Measurements from ENCODE around the gene ST3GAL4. TPM values are rescaled to one million over a fixed set of nuclear protein-coding genes. Genes with fewer than 3 reads are reported as not detected.

ST3GAL4 gene
- total RNA-seq, 2 donors from 2014 or later: 29.2 to 192 TPM

DNA sequence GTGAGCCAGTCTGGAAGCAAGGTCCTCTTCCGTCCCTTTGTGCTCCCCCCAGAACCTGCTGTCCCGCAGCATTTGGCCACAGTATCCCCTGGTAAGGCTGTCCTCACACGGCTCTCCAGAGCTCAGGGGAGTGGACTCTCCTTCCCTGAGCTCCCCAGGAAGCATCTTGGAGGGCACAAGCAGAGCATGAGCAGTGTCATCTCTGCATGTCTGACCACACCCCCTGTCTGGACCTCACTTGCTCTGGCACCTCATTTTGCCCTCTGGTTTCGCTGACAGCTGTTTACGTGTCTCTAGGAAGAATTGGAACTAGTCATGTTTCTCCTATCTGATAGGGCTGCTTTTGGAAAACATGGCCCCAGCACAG is 36.1 kb upstream of the ST3GAL4 start:
- TF ChIP-seq POLR2A (IDR thresholded peaks at IDR 0.05) (no peak), POLR2AphosphoS5 (IDR thresholded peaks at IDR 0.05) (no peak)
- TF ChIP-seq, protein P1, sequence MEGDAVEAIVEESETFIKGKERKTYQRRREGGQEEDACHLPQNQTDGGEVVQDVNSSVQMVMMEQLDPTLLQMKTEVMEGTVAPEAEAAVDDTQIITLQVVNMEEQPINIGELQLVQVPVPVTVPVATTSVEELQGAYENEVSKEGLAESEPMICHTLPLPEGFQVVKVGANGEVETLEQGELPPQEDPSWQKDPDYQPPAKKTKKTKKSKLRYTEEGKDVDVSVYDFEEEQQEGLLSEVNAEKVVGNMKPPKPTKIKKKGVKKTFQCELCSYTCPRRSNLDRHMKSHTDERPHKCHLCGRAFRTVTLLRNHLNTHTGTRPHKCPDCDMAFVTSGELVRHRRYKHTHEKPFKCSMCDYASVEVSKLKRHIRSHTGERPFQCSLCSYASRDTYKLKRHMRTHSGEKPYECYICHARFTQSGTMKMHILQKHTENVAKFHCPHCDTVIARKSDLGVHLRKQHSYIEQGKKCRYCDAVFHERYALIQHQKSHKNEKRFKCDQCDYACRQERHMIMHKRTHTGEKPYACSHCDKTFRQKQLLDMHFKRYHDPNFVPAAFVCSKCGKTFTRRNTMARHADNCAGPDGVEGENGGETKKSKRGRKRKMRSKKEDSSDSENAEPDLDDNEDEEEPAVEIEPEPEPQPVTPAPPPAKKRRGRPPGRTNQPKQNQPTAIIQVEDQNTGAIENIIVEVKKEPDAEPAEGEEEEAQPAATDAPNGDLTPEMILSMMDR (IDR thresholded peaks at IDR 0.05): no peak
- Histone ChIP-seq H3K36me3 (no peaks in the 10 kb centered on the region), H3K9me3 (no peaks in the 10 kb centered on the region), H3K4me3 (no peak overlapping the region), H3K27me3 (replicated peaks; ENCODE audit: insufficient read depth) (no peaks in the 10 kb centered on the region), H3K27ac (peak overlapping the region; percentile 4 to 62), H3K4me1 (replicated peaks) (no peaks in the 10 kb centered on the region)
- WGBS: 63% methylated on average over 5 of the region's 5 CpGs
- intact Hi-C loops (cut with DNase I): loop anchor here (5.0 to 10.0 kb wide), 3 partner anchors 38 to 665 kb away; partner anchors contain the start of gene ST3GAL4
- no peak for DNase-seq (ENCODE audit: low spot score)

DNA sequence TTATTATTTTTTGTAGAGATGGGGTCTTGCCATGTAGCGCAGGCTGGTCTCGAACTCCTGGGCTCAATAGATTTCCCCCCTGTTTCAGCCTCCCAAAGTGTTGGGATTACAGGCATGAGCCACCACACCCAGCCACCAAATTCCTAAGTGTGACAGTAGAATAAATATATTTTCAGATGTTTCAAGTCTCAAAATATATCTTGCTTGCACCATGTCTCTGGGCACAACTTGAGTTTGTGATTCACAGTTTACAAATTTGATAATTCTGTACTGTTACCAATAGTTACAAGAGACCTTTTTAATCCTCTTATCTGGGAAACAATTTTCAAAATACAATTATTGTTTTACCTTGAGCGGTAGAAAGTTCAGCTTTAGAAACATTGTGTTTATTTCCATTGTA is 32.5 kb upstream of the ST3GAL4 start:
- Histone ChIP-seq H3K27ac (no peak overlapping the region), H3K4me3 (no peak overlapping the region), H3K4me1 (replicated peaks) (no peaks in the 10 kb centered on the region), H3K9me3 (no peaks in the 10 kb centered on the region), H3K36me3 (no peaks in the 10 kb centered on the region), H3K27me3 (replicated peaks; ENCODE audit: insufficient read depth) (no peaks in the 10 kb centered on the region)
- TF ChIP-seq POLR2A (IDR thresholded peaks at IDR 0.05) (no peak), POLR2AphosphoS5 (IDR thresholded peaks at IDR 0.05) (no peak)
- TF ChIP-seq, protein P1 (IDR thresholded peaks at IDR 0.05): no peak
- DNase-seq (ENCODE audit: low spot score): no peak
- intact Hi-C loops (cut with DNase I): no loop called here
- 93% methylated on average over 3 of the region's 3 CpGs for WGBS

GRCh38 chr11:126327281-126328000 is 28.0 kb upstream of the ST3GAL4 start:
- no peak overlapping the region for H3K27ac ChIP-seq
- 50% methylated on average over 17 of the region's 17 CpGs for whole genome bisulfite sequencing
- H3K9me3 ChIP-seq: no peaks in the 10 kb centered on the region
- TF ChIP-seq POLR2AphosphoS5 (IDR thresholded peaks at IDR 0.05): no peak
- no peak overlapping the region for H3K4me3 ChIP-seq
- no peaks in the 10 kb centered on the region for H3K27me3 ChIP-seq (replicated peaks; ENCODE audit: insufficient read depth)
- H3K4me1 ChIP-seq (replicated peaks): no peaks in the 10 kb centered on the region
- no peak for DNase-seq (ENCODE audit: low spot score)
- no peaks in the 10 kb centered on the region for H3K36me3 ChIP-seq
- intact Hi-C loops (cut with DNase I): no loop called here

DNA sequence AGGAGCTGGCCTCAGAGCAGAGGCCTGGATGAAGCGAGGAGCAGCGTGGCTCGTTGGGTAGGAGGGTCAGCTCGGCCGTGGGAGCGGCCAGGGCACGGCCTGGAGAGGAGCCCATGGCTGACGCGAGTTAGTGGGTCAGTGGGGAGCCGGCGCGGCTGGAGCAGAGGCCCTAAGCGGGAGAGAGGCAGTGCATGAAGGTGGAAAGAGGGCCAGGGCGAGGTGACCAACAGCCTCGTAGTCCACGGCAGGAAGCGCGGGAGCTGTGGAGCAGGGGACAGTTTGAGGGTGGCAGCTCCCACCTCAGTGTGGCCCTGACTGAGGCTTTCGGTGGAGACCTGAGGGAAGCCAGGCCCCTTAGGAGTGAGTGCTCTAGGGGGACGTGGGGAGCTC is 27.5 kb upstream of the ST3GAL4 start:
- intact Hi-C loops (cut with DNase I): no loop called here
- DNase-seq (ENCODE audit: low spot score): no peak
- Histone ChIP-seq H3K4me3 (no peak overlapping the region), H3K27me3 (replicated peaks; ENCODE audit: insufficient read depth) (no peaks in the 10 kb centered on the region), H3K4me1 (replicated peaks) (no peaks in the 10 kb centered on the region), H3K36me3 (no peaks in the 10 kb centered on the region), H3K9me3 (no peaks in the 10 kb centered on the region), H3K27ac (no peak overlapping the region)
- TF ChIP-seq POLR2AphosphoS5 (IDR thresholded peaks at IDR 0.05) (no peak), POLR2A (IDR thresholded peaks at IDR 0.05) (no peak)
- TF ChIP-seq, protein P1 (IDR thresholded peaks at IDR 0.05): no peak
- 84% methylated on average over 20 of the region's 20 CpGs for WGBS

GRCh38 chr11:126328444-126328843 is 27.0 kb upstream of the ST3GAL4 start:
- H3K27ac ChIP-seq: no peak overlapping the region
- no peak for TF ChIP-seq POLR2AphosphoS5 (IDR thresholded peaks at IDR 0.05)
- TF ChIP-seq, protein P1 (IDR thresholded peaks at IDR 0.05): no peak
- no peak for TF ChIP-seq POLR2A (IDR thresholded peaks at IDR 0.05)
- no peaks in the 10 kb centered on the region for H3K9me3 ChIP-seq
- H3K36me3 ChIP-seq: no peaks in the 10 kb centered on the region
- no peak overlapping the region for H3K4me3 ChIP-seq
- no peak for DNase-seq (ENCODE audit: low spot score)
- no peaks in the 10 kb centered on the region for H3K27me3 ChIP-seq (replicated peaks; ENCODE audit: insufficient read depth)
- 56% methylated on average over 12 of the region's 12 CpGs for WGBS
- H3K4me1 ChIP-seq (replicated peaks): no peaks in the 10 kb centered on the region
- intact Hi-C loops (cut with DNase I): no loop called here
